Measurements from ENCODE around the gene ZNRF3.
"Not testable (repeated sequence)": the region's sequence is repeated elsewhere in the genome, so short reads cannot be mapped to it uniquely, and the experiment has no call there.

Gene ZNRF3

DNA sequence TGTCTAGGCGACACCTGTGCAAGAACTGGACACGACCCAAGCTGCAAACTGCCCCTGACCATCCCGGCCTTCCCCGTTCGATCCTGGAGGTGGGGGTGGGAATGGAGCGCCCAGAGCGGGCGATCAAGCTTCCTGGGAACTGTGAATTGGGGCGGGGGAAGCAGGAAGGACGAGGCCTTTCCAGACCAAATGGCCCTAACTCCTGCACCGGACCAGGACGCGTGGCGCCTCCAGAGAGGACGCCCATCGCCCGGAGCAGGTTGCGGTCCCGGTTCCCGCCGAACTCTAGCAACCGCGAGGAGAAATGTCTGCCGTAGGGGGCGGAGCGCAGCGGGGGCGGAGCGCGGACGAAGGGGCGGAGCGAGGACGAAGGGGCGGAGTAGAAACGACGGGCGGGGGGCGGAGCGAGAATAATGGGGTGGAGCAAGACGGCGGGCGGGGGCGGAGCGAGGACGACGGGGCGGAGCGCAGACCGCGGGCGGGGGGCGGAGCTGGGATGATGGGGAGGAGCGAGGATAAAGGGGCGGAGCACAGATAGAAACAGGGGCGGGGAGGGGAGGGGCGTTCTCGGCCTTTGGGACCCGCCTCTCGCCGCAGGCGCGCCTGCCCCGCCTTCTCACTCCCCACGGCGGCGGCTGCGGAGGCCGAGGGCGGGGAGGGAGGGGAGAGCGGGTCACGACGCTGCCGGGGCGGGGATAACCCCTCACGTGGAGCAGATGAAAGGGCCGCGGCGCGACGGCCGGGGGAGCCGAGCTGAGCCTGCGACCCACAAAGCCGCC, at the start of gene ZNRF3:
Gene ZNRF3 (plus strand): TSS at position 695 of the 779 bp plus-strand sequence. CDS start 195 bp downstream, outside the sequence.
- peak; percentile 85 to 90 for DNase-seq (ENCODE audit: low read depth in 2 of 2)

- DNase-seq (ENCODE audit: low read depth in 2 of 2) = no peak
Observed at GRCh38 chr22:28835630-28836189, 47.7 kb upstream of the ZNRF3 start.

DNA sequence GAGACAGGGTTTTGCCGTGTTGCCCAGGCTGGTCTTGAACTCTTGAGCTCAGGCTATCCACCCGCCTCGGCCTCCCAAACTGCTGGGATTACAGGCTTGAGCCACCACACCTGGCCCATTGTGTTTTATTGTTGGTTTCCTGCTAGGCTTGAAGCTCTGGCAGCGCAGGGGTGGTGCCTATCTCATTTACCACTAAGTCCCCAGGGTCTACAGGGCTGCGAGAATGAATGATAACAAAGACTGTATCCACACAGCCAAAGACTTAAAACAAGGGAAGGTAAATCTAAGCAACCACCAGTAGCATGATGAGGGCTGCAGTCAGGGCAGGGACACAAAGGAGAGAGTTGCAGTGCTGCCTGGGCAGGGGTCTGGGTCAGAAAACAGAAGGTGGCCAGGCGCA, 45.7 kb upstream of the ZNRF3 start:
- no peak for DNase-seq (ENCODE audit: low read depth in 2 of 2)

- no peak for DNase-seq (ENCODE audit: low read depth in 2 of 2)
Observed at GRCh38 chr22:28838971-28839370, 44.4 kb upstream of the ZNRF3 start.

DNA sequence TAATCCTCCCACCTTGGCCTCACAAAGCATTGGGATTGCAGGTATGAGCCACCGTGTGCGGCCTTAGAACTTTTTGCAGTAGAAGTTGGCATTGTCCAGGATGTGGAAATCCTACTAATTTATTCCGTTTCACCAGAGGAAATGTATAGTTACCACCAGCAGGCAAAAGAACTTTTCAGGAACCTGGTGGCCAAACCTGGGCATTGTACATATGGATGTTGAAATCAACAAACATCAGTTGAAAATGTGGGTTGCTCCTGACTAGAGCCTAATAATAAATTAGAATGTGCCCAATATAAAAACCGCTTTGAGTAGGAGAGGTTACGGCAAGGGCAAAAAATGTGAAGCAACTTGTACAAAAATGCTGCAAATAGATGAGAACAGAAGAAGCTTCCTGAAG, 42.3 kb upstream of the ZNRF3 start:
- DNase-seq (ENCODE audit: low read depth in 2 of 2) = no peak

GRCh38 chr22:28843633-28844032, 39.7 kb upstream of the ZNRF3 start:
- DNase-seq (ENCODE audit: low read depth in 2 of 2) = no peak

DNA sequence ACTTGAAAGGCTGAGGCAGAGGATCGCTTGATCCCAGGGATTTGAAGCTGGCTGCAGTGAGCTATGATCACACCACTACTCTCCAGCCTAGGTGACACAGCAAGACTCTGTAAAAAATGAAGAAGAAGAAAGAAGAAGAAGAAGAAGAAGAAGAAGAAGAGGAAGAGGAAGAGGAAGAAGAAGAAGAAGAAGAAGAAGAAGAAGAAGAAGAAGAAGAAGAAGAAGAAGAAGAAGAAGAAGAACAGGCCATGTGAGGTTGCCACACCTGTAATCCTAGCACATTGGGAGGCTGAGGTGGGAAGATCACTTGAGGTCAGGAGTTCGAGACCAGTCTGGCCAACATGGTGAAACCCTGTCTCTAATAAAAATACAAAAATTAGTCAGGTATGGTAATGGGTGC, 39.1 kb upstream of the ZNRF3 start:
- not testable (repeated sequence) for DNase-seq (ENCODE audit: low read depth in 2 of 2)

DNA sequence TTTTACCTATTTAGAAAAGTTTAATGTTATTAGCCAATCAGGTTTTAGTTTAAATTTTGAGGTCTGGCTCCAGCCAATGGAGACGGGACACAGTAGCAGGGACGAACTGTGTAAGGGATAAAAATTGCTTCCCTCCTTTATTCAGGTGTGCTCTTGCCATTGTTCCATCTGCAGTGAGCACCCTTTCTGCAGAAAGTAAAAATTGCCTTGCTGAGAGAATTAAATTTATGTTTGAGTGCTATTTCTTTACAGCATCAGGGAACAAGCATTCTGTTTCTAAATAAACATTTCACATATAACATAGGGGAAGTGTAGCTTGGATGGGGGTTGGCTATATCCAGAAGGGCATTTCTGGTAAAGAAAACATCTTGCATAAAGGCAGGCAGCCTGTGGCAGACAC, 36.4 kb upstream of the ZNRF3 start:
- no peak for DNase-seq (ENCODE audit: low read depth in 2 of 2)

DNA sequence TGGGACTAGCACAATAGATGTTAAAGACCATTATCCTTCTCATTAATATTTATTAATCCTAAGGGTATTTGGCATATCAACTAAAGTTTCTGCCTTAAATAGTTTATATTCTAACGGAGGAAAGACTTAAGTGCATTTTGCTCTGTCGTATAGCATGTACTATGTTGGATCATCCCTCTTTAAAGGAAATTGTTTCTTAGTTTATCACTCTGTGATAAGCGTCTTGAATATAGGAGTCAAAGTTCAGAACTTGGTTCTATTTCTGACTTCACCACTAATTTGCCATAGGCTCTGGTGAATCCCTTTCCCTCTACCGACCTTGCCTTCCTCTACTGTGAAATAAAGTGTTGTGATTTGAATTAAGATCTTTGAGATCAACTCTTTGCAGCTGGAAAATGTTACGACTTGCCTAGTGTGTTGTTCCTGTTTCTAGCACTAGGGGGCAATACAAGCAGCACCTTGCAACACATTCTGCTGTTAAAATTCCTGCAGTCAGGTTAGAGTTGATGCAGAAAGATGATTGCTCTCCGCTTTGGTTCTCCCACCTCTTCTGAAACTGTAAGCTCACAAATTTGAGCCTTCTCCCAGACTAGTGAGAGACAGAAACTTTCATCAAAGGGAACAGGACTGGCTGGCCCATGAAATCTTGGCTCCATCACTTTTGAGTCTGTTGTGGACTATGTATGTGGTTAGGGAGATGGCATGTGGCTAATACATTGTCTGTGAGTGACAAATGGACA, 27.8 kb upstream of the ZNRF3 start:
- DNase-seq (ENCODE audit: low read depth in 2 of 2) = peak in 1 of 2 donors; percentile 17

DNA sequence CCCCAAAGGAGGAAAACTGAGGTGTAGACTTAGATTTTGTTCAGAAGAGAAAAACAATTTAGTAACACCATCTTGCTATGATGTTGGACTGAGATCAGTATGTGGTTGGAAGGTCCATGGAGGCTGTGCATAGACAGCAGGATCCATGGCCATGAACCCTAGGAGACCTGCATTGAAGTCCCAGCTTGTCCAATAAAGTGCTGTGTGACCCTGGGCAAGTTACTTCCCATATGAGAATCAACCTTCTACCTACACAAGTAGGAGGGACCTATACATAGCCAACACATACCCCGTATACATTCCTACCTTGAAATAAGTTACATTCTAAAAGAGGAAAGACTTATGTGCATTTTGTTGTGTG, 27.3 kb upstream of the ZNRF3 start:
- no peak for DNase-seq (ENCODE audit: low read depth in 2 of 2)

DNA sequence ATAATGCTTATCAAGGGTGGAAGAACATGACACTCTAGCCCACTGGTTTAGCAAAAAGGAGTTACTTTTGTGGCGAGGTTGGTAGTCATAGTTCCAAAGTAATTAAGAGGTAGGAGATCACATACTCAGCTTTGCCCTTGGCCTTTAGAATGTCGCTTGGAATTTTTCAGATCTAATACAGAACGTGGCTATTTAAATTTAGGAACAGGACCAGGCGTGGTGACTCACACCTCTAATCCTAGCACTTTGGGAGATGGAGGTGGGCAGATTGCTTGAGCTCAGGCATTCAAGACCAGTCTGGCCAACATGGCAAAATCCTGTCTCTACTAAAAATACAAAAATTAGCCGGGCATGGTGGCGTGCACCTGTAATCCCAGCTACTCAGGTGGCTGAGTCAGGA, 26.1 kb upstream of the ZNRF3 start:
- DNase-seq (ENCODE audit: low read depth in 2 of 2) = no peak

DNA sequence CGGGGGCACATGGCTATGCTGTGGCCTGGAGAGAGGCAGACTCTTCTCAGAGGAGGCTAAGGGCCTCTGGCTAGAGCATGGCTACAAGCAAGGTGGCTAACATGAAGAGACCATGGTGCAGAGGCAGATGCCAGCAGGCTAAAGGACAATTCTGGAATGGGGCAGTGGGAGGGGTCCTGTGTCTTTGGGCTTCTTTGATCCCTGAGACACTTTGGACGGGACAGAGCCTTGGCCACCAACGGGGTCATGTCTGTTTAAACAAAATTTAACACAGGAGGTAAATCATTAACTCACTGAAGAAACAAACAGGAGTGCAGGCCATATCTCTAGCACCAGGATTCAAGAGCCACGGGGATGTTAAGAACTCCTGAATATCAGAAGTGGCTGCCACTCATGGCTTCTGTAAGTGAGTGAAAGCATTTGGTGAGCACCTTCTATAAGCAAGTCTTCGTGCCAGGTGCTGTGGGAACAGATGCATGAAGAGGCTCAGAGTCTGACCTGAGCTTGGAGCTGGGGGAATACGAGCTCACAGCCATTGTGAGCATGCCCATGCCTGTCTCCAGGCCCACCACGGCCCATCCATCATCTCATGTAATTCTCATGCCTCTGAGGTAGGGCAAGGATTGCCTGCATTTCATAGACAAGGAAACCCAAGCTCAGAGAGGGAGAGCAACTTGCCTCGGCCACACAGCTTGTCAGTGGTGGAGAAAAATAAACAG, 18.3 kb upstream of the ZNRF3 start:
- DNase-seq (ENCODE audit: low read depth in 2 of 2) = no peak

DNA sequence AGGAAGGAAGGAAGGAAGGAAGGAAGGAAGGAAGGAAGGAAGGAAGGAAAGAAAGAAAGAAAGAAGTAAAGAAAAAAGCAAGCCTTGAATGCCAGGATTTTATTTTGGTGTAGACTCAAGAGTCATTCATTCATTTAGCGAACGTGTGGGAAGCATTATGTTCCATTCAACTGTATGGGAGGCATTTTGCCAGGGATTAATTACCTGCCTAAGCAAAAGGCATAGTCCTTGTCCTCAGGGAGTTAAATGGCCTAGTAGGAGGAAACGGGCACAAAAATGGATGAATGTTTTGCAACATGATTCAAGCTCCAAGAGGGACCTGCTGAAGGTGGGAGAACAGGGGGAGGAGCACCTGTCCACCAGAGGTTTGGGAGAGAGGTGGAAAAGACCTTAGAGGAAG, 16.2 kb upstream of the ZNRF3 start:
- no peak for DNase-seq (ENCODE audit: low read depth in 2 of 2)

DNA sequence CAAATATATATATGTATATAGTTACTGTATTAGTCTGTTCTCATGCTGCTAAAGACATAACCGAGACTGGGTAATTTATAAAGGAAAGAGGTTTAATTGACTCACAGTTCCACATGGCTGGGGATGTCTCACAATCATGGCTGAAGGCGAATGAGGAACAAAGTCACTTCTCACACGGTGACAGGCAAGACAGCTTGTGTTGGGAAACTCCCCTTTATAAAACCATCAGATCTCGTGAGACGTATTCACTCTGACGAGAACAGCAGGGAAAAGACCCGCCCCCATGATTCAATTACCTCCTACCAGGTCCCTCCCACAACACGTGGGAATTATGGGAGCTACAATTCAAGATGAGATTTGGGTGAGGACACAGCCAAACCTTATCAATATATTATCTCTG, 15.0 kb upstream of the ZNRF3 start:
- DNase-seq (ENCODE audit: low read depth in 2 of 2) = not testable (repeated sequence)

GRCh38 chr22:28869736-28870135, 13.6 kb upstream of the ZNRF3 start:
- DNase-seq (ENCODE audit: low read depth in 2 of 2) = no peak

DNA sequence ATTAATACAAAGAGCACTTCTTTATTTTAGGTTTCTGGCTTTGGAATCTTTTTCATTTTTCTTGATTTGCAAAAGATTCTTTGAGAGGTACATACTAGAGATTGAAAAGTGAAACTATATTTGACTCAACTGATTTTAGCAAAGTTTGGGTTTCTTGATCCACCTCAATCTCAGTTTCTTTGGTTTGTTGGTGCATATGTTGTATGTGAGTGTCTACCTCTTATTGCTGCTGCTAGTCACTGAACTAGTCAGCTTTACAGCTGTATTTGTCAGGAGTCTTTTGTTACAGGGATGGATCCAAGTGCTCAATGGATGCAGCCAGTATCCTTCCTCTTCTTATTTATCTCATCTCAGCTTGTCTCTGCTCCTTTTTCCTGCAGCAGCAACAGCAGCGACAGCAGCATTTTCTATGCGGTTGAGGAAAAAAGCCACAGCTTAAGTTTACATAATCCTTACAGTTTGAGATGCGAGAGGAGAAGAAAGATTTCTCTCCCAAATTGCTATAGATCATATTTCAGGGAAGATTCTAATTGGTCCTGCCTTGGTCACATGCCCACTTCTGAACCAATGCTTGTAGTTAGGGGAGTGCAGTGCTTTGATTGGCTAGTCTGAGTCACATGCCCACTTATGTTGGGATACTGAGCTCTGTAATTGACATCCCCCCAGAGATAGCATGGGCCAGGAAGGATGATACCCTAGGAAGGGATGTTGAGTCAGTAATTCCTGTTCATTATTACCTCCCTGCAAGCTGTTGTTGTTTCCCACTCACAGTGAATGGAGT, 10.0 kb upstream of the ZNRF3 start:
- DNase-seq (ENCODE audit: low read depth in 2 of 2) = no peak

DNA sequence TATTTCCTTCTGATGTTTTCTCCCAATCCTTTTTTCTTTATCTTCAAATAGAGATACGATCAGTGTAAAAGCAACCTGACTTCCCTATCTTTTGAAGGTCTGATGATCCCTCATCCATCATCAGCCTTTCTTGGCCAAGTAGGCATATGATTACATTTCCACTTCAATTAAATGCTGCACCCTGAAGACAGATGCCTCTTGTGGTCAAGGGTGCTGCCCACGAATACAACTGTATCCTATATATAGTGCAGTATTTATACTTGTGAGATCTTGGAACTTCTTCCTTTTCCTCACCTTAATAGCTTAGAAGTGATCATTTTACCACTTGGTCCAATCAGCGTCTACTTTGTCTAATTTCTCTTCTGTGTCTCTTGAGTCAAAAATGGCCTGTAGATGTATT, 9.3 kb upstream of the ZNRF3 start:
- DNase-seq (ENCODE audit: low read depth in 2 of 2) = no peak

DNA sequence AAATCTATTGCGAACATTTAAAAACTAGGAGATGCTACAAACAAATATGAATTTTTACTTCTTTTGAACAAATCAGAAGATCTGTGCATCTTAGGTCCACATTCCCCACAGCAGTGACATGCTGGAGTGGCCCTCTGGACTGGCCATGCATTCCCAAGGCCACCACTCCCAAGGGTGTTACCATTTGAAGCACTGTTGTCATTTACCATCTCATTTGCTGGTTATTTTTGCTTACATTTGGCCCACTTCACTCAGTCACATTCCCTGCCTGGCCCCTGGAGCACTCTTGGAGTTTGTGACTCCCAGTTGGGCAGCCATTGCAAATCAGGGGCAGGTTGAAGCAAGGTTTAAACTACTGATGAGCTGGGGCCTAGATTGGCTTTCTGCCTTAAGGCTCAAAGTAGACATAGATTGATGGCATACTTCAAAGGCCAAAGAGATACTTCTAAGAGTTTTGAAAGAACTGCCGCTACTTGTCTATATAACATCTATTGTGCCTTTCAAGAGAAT, 8.5 kb upstream of the ZNRF3 start:
- DNase-seq (ENCODE audit: low read depth in 2 of 2) = no peak

DNA sequence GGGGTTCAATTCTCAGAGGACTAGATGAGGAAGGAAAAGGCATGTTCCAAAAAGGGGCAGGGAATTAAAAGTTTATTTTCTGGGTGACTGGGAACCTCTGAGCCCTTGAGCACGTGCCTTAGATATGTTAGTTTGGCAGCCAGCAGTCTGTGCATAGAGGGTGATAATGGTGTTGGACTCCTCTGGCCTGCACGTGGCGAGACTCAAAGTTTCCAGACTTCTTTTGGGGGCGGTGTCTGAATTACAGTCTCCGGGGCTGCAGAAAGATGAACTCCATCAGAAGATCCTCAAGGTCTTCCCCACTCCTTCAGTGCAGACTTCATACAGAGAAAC, 861 bp upstream of the ZNRF3 start:
- DNase-seq (ENCODE audit: low read depth in 2 of 2) = no peak

- DNase-seq (ENCODE audit: low read depth in 2 of 2) = no peak
Observed at GRCh38 chr22:28883657-28883916, 215 bp downstream of the ZNRF3 start.

DNA sequence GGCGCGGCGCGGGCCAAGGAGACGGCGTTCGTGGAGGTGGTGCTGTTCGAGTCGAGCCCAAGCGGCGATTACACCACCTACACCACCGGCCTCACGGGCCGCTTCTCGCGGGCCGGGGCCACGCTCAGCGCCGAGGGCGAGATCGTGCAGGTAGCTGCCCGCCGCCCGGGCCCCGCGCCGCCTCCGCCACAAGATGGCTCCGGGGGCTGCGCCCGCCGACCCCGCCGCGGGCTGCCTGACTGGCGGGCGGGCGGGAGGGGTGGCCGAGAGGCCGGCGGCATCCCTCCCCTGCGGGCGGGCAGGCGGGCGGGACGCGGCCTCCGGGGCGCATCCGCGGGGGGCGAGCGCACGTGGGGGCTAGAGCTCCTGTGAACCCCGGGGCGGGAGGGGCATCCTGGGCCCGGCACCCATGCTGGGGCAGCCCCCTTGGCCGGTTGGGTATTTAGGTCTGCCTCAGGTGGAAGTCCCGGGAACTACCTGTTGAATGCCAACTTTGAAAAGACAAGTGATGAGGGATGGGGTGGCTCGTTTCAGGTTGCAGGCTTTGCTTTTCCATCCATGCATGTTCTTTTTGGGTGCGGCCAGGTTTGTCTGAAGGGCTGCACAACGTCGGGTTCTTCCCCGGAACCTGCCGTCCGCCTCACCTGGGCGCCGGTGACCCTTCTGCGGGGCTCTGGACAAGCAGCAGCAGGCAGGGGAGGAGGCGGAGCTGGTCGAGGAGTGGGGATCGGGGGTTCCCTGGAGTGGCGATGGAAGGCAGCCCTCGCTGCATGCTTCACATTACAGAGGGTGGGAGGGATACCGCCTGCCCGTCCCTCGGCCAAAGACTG, 760 bp downstream of the ZNRF3 start:
- no peak for DNase-seq (ENCODE audit: low read depth in 2 of 2)
